Adrenal gland (tissue), 5 donors: ENCODE results near the gene RNFT1.
"Not testable (repeated sequence)": the region's sequence is repeated elsewhere in the genome, so short reads cannot be mapped to it uniquely, and the experiment has no call there.

Experiments used
- CTCF ChIP-seq, 6 experiments: fragments of 450-650 bp in 4 of 6; fragments of 200-600 bp in 2 of 6; sonication (generic) in 1 of 6; IDR thresholded peaks; 1 replicate in 5 of 6; 2 replicates in 1 of 6; pipeline versions ENCODE4 v1.5.1 to v1.8.0; 2016 to 2021; ENCODE audit warnings: antibody characterized with exemption in 6 of 6, mild to moderate bottlenecking in 2 of 6, moderate library complexity in 1 of 6
- POLR2A ChIP-seq, 2 donors: fragments of 450-650 bp; IDR thresholded peaks; one replicate each; pipeline ENCODE4 v1.6.1; 2017; ENCODE audit warnings: antibody characterized with exemption in 2 of 2, mild to moderate bottlenecking in 2 of 2, moderate library complexity in 1 of 2
- donor health status: DM: no; HTN: no; CAD: no.

GRCh38 chr17:59996608-59997007 is 32.1 kb upstream of the RNFT1 start:
- TF ChIP-seq POLR2A, CTCF (IDR thresholded peaks at IDR 0.05): not testable (repeated sequence)
